ENCODE measurements around the gene PLCL2.

DNA sequence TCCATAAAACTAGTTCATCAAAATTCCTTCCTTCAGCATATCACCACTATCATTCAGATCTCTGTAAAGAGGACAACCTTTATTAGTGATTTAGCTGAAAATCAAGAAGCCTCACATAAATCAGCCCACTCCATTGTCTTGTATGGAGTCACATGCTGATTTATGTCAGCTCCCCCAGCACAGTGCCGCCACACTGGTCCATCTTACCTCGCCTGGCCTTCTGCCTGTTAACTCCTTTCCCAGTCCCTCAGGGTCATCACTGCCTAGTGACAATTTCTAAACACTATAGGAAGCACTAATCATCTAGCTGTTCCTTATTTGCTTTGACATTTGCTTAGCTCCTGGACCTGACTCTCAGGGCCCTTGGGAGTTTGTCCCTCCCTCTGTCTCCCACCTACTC, 75.4 kb downstream of the PLCL2 start:
- no peak for TF ChIP-seq EZH2 (IDR thresholded peaks at IDR 0.05)
- no peak for TF ChIP-seq POLR2AphosphoS5 (IDR thresholded peaks at IDR 0.05; ENCODE audit: borderline replicate concordance, low read depth, low read length)
- TF ChIP-seq FOXP2 (optimal IDR thresholded peaks at IDR 0.05; ENCODE audit: control extremely low read depth, extremely low read length, insufficient read depth), result no peak

All from SK-N-MC (cell line).